ENCODE data around the gene PTCD1. TPM values are rescaled to one million over a fixed set of nuclear protein-coding genes. Genes with fewer than 3 reads are reported as not detected.

The PTCD1 gene
- total RNA-seq, 1 donor from 2014 or later: 7.6 TPM

GRCh38 chr7:99409192-99409572 is 29.4 kb downstream of the PTCD1 start:
- DNase-seq (ENCODE audit: extremely low read depth, low read depth, low spot score): no peak

DNA sequence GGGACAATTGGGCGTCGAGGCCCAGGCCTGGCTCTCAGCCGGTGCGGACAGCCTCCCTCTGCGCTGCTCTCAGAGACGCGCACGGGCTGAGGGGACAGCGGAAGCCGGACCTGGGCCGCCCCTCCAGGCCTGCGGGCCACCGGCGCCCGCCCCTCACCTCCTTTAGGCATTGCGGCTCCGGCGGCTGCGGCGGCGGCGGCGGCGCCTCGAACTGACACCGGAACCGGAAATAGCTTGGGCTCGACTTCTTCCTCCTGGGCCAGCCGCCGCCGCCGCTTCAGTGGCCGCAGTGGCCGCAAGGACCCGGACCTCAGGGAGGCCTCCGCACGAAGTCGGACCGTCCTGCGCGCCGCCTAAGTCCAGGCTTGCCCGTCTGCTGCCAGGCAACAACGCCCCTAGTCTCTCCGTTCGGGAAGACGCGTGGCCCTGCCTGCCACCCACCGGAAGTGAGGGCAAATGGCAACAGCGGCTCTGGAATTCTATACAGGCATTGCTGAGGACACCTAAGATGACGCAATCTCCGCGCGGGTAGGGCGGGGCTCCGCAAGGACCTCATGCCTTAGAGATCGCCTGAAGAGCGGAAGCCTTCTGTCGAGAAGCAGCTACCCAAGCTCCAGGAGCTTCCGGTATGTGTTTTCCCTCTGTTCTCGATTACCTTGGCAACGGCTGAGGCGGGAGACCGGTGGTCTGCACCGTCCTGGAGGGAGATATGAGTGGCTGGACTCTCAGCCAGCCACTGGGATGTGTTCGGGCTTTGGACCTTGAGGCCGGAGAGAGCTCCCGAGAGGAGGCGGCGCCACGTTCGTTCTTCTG is 30.0 kb downstream of the PTCD1 start, which contains the start of the genes BUD31 and PDAP1:
Gene BUD31, plus strand, starts transcription at position 591 of the 813 bp plus-strand sequence. CDS start 2,124 bp downstream, outside the sequence.
Gene PDAP1, minus strand, starts transcription at position 219 of the 813 bp plus-strand sequence. Its CDS starts 49 bp downstream, at position 170.
- peak; percentile 85 for DNase-seq (ENCODE audit: extremely low read depth, low read depth, low spot score)

DNA sequence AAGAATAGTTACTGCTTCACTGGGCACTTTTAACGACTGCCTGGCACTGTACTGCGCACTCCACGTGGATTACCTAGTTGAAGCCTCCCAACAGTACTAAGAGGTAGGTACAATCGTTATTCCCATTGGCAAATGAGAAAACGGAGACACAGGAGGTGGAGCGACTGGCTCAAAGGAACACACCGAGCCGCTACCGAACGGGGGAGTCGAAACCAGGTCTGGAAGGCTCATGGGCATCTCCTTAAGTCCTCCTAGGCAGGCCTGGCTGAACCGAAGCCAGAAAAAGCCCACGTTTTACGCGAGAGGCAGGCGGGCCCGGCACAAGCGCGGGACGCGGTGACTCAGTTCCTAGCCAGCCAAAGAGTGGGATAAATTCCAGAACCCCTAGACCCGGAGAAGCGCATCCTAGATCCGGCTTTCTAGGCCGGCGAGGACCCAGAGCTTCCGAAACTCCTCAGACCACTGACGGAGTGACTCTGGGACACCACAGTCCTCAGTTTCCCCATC is 30.7 kb downstream of the PTCD1 start:
- no peak for DNase-seq (ENCODE audit: extremely low read depth, low read depth, low spot score)

GRCh38 chr7:99406557-99406956 is 32.0 kb downstream of the PTCD1 start:
- no peak for DNase-seq (ENCODE audit: extremely low read depth, low read depth, low spot score)

DNA sequence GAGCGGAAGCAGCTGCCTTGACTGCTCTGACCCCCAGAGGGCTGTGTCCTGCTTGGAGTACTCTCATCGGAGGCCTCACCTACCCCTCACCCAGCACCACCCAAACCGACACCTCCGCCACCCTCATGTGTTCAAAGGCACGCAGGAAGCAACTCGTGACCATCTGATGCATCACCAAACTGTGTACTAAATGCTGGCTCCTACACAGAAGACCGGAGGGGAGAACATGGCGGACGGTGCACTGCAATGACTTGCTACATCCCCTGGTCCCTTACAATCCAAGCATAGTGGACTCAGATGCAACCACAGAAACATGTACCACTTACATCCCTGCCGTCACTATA is 33.6 kb downstream of the PTCD1 start:
- no peak for DNase-seq (ENCODE audit: extremely low read depth, low read depth, low spot score)

DNA sequence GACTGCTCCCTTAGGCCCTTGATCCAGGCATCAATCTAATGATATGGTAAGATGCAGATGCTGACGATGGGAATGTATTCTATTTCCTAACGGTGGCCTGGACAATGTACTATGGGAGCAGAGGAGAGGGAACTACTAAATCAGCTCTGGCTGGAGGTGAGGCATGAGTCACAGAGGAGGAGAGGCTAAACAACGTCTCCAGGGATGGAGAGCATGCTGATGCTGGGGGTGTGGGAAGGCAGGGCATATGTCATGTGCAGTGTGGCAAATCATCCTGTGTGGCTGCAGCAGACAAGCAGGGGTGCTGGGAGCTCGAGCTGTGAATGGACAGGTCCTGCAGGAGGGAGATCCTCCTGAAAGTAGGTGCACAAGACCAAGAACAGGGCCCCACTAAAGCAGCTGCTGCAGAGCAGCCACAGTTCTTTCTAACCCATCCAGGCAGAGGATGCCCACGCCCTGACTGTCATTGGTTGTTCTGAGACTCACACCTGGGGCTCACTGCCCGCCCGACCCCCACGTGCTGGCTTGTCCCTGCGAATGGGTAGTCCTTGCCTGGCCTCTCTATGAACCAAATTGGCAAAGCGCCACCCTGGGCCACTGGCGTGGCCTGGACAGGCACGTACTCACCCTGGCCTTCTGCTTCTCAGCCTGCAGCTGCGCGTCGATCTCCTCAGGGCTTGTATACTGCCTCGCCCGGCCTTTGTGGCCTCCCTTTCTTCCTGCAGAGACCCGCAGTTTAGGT is 34.2 kb downstream of the PTCD1 start:
- no peak for DNase-seq (ENCODE audit: extremely low read depth, low read depth, low spot score)

DNA sequence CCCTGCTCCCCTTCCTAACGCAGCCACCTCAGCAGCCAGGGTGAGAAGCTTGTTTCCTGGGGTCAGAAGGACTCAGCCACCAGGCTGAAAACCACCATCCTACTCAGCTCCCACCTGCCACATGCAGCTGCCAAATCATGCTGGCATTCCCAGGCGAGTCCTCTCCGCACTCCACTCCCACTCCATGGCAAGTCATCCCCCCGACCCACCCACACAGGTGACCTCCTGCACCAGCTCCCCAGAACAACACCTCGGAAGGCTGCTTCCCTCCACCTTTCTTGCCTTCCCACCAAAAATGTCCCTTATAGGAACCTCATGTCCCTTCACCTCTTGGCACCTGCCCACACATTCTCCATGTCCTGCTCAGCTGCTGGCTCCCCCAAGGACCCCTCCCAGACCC is 34.8 kb downstream of the PTCD1 start:
- DNase-seq (ENCODE audit: extremely low read depth, low read depth, low spot score): no peak

- DNase-seq (ENCODE audit: extremely low read depth, low read depth, low spot score): no peak
Measured at GRCh38 chr7:99402854-99403253, 35.7 kb downstream of the PTCD1 start.

GRCh38 chr7:99399597-99399996 is 39.0 kb downstream of the PTCD1 start:
- no peak for DNase-seq (ENCODE audit: extremely low read depth, low read depth, low spot score)

DNA sequence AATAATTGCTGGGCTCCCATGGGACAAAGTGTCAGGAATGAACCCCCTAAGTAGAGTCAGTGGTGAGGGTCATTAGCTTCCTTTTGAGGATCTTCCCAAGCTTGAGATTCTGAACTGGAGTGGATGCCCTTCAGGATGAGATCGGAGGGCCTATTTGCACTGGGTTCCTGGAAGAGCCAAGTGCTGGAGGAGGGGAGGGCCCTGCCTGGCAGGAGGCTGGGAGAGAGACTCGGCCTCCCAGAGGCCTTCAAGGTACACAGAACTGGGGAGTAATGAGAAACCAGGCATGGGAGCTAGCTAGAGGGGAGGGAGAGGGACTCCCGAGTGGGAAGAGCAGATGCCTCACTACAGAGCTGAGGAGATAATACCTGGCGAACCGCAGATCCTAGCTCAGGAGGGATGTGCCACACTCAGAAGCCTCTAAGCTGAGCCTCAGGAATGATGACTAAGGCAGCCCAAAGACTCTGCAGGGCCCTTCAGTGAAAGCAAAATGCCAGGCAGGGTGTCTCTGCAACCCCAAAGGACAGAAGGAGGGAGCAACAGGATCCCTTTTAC is 39.6 kb downstream of the PTCD1 start:
- no peak for DNase-seq (ENCODE audit: extremely low read depth, low read depth, low spot score)

GRCh38 chr7:99397297-99397983 is 41.2 kb downstream of the PTCD1 start:
- no peak for DNase-seq (ENCODE audit: extremely low read depth, low read depth, low spot score)

DNA sequence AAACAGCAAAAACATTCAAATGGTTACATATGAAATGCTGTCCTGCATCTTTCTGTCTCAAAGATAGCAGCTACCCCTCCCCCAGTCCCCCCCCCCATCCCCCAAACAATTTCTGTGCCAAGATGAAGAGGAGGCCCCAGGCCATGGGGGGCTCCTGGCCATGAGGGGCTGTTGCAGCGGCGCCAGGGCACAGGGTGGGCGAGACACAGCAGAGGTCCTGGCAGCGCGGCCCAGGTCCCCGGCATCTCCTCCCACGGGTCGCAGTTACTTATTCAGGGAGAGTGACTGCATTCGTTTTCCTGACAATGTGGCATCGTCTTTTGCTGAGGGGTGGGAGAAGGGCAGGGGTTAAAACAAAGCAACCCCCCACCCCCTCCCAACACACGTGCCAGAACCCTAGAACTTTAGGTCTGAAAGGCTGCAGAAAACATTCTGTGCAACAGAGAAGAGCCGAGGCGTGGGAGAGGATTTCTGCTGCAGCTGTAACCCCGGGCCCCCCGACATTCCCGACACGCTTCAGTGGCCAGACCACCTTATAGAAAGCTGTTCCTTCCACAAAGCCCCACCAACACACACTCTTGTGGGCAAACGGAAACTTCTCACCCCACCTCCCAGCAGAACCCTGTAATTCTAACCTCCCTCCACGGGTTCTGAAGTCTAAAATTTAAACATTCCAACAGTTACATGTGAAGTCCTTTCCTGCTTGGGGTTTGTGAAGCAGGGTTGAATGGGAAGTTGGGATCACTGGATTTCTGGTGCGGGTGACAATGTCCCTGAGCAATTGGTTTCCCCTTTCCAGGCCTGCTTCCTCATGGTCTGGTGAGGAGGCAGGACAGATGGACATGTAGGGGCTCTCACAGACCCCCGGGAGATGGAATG is 41.9 kb downstream of the PTCD1 start:
- no peak for DNase-seq (ENCODE audit: extremely low read depth, low read depth, low spot score)

GRCh38 chr7:99395616-99396327 is 42.8 kb downstream of the PTCD1 start:
- no peak for DNase-seq (ENCODE audit: extremely low read depth, low read depth, low spot score)

DNA sequence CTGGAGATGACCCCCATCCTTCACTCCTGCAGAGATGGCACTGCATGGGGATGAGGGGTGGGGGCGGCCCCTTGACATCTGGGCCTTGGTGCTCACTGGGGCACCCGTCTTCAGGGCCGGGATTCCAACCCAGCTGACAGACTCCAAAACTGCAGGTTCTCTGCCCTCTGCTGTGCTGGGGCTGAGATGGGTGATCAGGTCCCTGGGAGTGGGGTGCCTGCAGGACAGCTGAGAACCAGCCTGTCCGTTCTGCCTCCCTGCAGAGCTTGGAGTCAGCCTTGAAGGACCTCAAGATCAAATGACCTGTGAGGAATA is 44.5 kb downstream of the PTCD1 start:
- DNase-seq (ENCODE audit: extremely low read depth, low read depth, low spot score): no peak

GRCh38 chr7:99393355-99394187 is 45.0 kb downstream of the PTCD1 start:
- DNase-seq (ENCODE audit: extremely low read depth, low read depth, low spot score): no peak

DNA sequence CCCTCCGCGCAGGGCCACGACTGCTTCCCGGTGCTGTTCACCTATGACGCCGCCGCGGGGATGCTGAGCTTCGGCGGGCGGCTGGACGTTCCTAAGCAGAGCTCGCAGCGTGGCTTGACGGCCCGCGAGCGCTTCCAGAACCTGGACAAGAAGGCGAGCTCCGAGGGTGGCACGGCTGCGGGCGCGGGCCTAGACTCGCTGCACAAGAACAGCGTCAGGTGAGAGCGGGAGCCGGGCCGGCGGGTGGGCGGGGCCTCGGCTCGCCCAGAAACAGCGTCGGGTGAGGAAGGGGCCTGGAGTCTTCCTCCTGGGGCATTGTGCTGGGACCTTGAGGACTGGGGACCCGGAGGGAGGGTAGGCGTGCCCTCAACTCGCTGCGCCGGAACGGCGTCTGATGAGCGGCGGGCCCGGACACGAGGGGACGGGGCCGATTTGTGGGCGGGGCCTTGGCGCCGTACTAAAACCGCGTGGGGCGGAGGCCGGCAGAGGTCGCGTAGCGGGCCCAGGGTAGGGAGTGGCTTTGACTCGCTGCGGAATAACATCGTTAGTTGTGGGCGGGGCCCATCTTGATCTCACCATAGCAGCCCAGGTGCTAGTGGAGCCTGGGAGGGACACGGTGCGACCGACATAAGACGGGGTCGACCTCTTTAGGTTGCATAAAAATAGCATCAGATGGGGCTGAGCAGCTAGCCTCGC is 45.8 kb downstream of the PTCD1 start:
- no peak for DNase-seq (ENCODE audit: extremely low read depth, low read depth, low spot score)

DNA sequence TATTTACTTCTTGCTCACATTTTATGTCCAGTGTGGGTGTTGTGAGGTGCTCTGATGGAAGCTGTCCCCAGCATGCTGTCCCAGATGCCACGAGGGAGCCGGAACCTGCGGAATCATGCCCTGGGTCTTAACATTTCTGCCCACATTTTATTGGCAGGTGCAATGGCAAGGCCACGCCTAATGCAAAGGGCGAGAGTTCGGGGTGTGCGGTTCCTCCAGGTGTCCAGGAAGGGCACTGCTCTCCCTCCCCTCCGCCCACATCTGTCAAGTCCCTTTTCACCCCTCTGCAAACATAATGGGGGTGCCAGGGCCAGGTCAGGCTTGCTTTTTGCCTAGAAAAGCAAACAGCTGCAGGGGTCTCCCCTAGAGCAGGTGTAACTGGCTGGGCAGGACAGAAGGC is 46.6 kb downstream of the PTCD1 start:
- DNase-seq (ENCODE audit: extremely low read depth, low read depth, low spot score): no peak

Measured in glomerular endothelial cell (primary cell).